ENCODE measurements around the gene PCGF1.

Gene PCGF1

GRCh38 chr2:74501335-74502071 lies 6.0 kb downstream of the PCGF1 start:
- no peak for DNase-seq
- Mint-ChIP-seq H3K36me3 (ENCODE audit: low read depth) (peaks cover 23% of the 10 kb centered on the region), H3K4me3 (peak overlapping the region; percentile 71), H3K4me1 (ENCODE audit: low read depth) (peaks cover 65% of the 10 kb centered on the region), H3K9me3 (no peaks in the 10 kb centered on the region), H3K27me3 (peaks cover 84% of the 10 kb centered on the region), H3K27ac (peak overlapping the region; percentile 26)

GRCh38 chr2:74500578-74500946 lies 6.9 kb downstream of the PCGF1 start:
- Mint-ChIP-seq H3K9me3 (no peaks in the 10 kb centered on the region), H3K27ac (no peak overlapping the region), H3K27me3 (peaks cover 81% of the 10 kb centered on the region), H3K4me1 (ENCODE audit: low read depth) (peaks cover 58% of the 10 kb centered on the region), H3K36me3 (ENCODE audit: low read depth) (peaks cover 15% of the 10 kb centered on the region), H3K4me3 (no peak overlapping the region)
- no peak for DNase-seq

GRCh38 chr2:74499940-74500577 lies 7.4 kb downstream of the PCGF1 start:
- Mint-ChIP-seq H3K9me3 (no peaks in the 10 kb centered on the region), H3K27me3 (peaks cover 76% of the 10 kb centered on the region), H3K36me3 (ENCODE audit: low read depth) (peaks cover 11% of the 10 kb centered on the region), H3K27ac (no peak overlapping the region), H3K4me1 (ENCODE audit: low read depth) (peaks cover 53% of the 10 kb centered on the region), H3K4me3 (peak overlapping the region; percentile 30)
- no peak for DNase-seq

GRCh38 chr2:74499267-74499939 lies 8.1 kb downstream of the PCGF1 start, which contains the start of gene LBX2:
Gene LBX2, minus strand, starts transcription at chr2:74499603. Its CDS starts 66 bp downstream, at chr2:74499537.
- Mint-ChIP-seq H3K27ac (peak within 1 kb of the TSS; percentile 4), H3K27me3 (peaks cover 69% of the 10 kb centered on the region), H3K36me3 (ENCODE audit: low read depth) (peaks cover 7% of the 10 kb centered on the region), H3K4me1 (ENCODE audit: low read depth) (peaks cover 49% of the 10 kb centered on the region), H3K9me3 (no peaks in the 10 kb centered on the region), H3K4me3 (peak within 1 kb of the TSS; percentile 73)
- DNase-seq: no peak

GRCh38 chr2:74498500-74499266 lies 8.8 kb downstream of the PCGF1 start:
- Mint-ChIP-seq H3K9me3 (no peaks in the 10 kb centered on the region), H3K27ac (peak overlapping the region; percentile 4), H3K27me3 (peaks cover 62% of the 10 kb centered on the region), H3K36me3 (ENCODE audit: low read depth) (peaks cover 11% of the 10 kb centered on the region), H3K4me3 (peak overlapping the region; percentile 73), H3K4me1 (ENCODE audit: low read depth) (peaks cover 41% of the 10 kb centered on the region)
- DNase-seq: peak; percentile 60

GRCh38 chr2:74497777-74498499 lies 9.6 kb downstream of the PCGF1 start:
- Mint-ChIP-seq H3K27me3 (peaks cover 55% of the 10 kb centered on the region), H3K4me1 (ENCODE audit: low read depth) (peaks cover 34% of the 10 kb centered on the region), H3K36me3 (ENCODE audit: low read depth) (peaks cover 17% of the 10 kb centered on the region), H3K9me3 (no peaks in the 10 kb centered on the region), H3K4me3 (peak overlapping the region; percentile 73), H3K27ac (no peak overlapping the region)
- peak; percentile 61 for DNase-seq

GRCh38 chr2:74496997-74497776 lies 10.3 kb downstream of the PCGF1 start:
- peaks cover 24% of the 10 kb centered on the region for H3K36me3 Mint-ChIP-seq (ENCODE audit: low read depth)
- no peaks in the 10 kb centered on the region for H3K9me3 Mint-ChIP-seq
- H3K27me3 Mint-ChIP-seq: peaks cover 47% of the 10 kb centered on the region
- peaks cover 26% of the 10 kb centered on the region for H3K4me1 Mint-ChIP-seq (ENCODE audit: low read depth)
- DNase-seq: no peak
- peak overlapping the region; percentile 73 for H3K4me3 Mint-ChIP-seq
- no peak overlapping the region for H3K27ac Mint-ChIP-seq

- Mint-ChIP-seq H3K27ac (no peak overlapping the region), H3K4me1 (ENCODE audit: low read depth) (peaks cover 24% of the 10 kb centered on the region), H3K4me3 (no peak overlapping the region), H3K9me3 (no peaks in the 10 kb centered on the region), H3K27me3 (peaks cover 30% of the 10 kb centered on the region), H3K36me3 (ENCODE audit: low read depth) (peaks cover 42% of the 10 kb centered on the region)
- no peak for DNase-seq
Observed at GRCh38 chr2:74495440-74495839, 12.1 kb downstream of the PCGF1 start.

- peaks cover 13% of the 10 kb centered on the region for H3K27me3 Mint-ChIP-seq
- peaks cover 56% of the 10 kb centered on the region for H3K36me3 Mint-ChIP-seq (ENCODE audit: low read depth)
- H3K4me1 Mint-ChIP-seq (ENCODE audit: low read depth): peaks cover 12% of the 10 kb centered on the region
- H3K4me3 Mint-ChIP-seq: no peak overlapping the region
- no peak for DNase-seq
- H3K27ac Mint-ChIP-seq: no peak overlapping the region
- H3K9me3 Mint-ChIP-seq: no peaks in the 10 kb centered on the region
Observed at GRCh38 chr2:74493546-74493945, 13.9 kb downstream of the PCGF1 start.

- no peaks in the 10 kb centered on the region for H3K9me3 Mint-ChIP-seq
- no peak overlapping the region for H3K27ac Mint-ChIP-seq
- no peak for DNase-seq
- peaks cover 1% of the 10 kb centered on the region for H3K4me1 Mint-ChIP-seq (ENCODE audit: low read depth)
- H3K27me3 Mint-ChIP-seq: no peaks in the 10 kb centered on the region
- H3K36me3 Mint-ChIP-seq (ENCODE audit: low read depth): peaks cover 64% of the 10 kb centered on the region
- H3K4me3 Mint-ChIP-seq: no peak overlapping the region
Observed at GRCh38 chr2:74491648-74492544, 15.6 kb downstream of the PCGF1 start.

GRCh38 chr2:74489906-74490305 lies 17.6 kb downstream of the PCGF1 start:
- no peak for DNase-seq
- Mint-ChIP-seq H3K4me1 (ENCODE audit: low read depth) (peaks cover 7% of the 10 kb centered on the region), H3K36me3 (ENCODE audit: low read depth) (peaks cover 78% of the 10 kb centered on the region), H3K4me3 (no peak overlapping the region), H3K27ac (no peak overlapping the region), H3K27me3 (no peaks in the 10 kb centered on the region), H3K9me3 (no peaks in the 10 kb centered on the region)

GRCh38 chr2:74488643-74489481 lies 18.6 kb downstream of the PCGF1 start:
- Mint-ChIP-seq H3K36me3 (ENCODE audit: low read depth) (peaks cover 74% of the 10 kb centered on the region), H3K4me3 (no peak overlapping the region), H3K4me1 (ENCODE audit: low read depth) (peaks cover 10% of the 10 kb centered on the region), H3K27me3 (no peaks in the 10 kb centered on the region), H3K9me3 (no peaks in the 10 kb centered on the region), H3K27ac (no peak overlapping the region)
- no peak for DNase-seq

Measured in activated T-cell treated with anti-CD3 and anti-CD28 coated beads, Interleukin-2, amount 50 U/mL, for 24 hours (primary cell).